HG02981 (cell line): Measurements from ENCODE around the gene FGF6.

Experiments used
- ATAC-seq: cut with Tn5 transposase; IDR thresholded peaks from one replicate; pipeline ENCODE4 v1.9.1; 2021; ENCODE audit warnings: mild to moderate bottlenecking, moderate library complexity; ENCODE audit not compliant: unreplicated experiment

The FGF6 gene

GRCh38 chr12:4448371-4448940, 2.8 kb upstream of the FGF6 start:
- ATAC-seq, result no peak

GRCh38 chr12:4447151-4447550, 1.5 kb upstream of the FGF6 start:
- no peak for ATAC-seq

GRCh38 chr12:4446335-4446734, 720 bp upstream of the FGF6 start:
- no peak for ATAC-seq

- ATAC-seq, result no peak
These were observed 1.6 kb downstream of the FGF6 start for GRCh38 chr12:4444031-4444430.

GRCh38 chr12:4443616-4444015, 2.0 kb downstream of the FGF6 start:
- no peak for ATAC-seq

GRCh38 chr12:4441355-4442335, 4.0 kb downstream of the FGF6 start:
- ATAC-seq, result no peak

- ATAC-seq, result no peak
These were observed 5.3 kb downstream of the FGF6 start for GRCh38 chr12:4440187-4440941.

- ATAC-seq, result no peak
These were observed 5.9 kb downstream of the FGF6 start for GRCh38 chr12:4439736-4440135.

- ATAC-seq, result no peak
These were observed 6.6 kb downstream of the FGF6 start for GRCh38 chr12:4438834-4439596.

- ATAC-seq, result no peak
These were observed 10.1 kb downstream of the FGF6 start for GRCh38 chr12:4435537-4435936.

GRCh38 chr12:4434706-4435425, 10.7 kb downstream of the FGF6 start:
- ATAC-seq, result no peak

- ATAC-seq, result no peak
These were observed 11.3 kb downstream of the FGF6 start for GRCh38 chr12:4434301-4434700.

GRCh38 chr12:4433745-4434058, 11.9 kb downstream of the FGF6 start:
- ATAC-seq, result no peak

GRCh38 chr12:4432878-4433744, 12.5 kb downstream of the FGF6 start:
- no peak for ATAC-seq

- ATAC-seq, result no peak
These were observed 13.7 kb downstream of the FGF6 start for GRCh38 chr12:4431866-4432265.

GRCh38 chr12:4431436-4431835, 14.2 kb downstream of the FGF6 start:
- no peak for ATAC-seq

- no peak for ATAC-seq
These were observed 21.2 kb downstream of the FGF6 start for GRCh38 chr12:4424422-4424821.

GRCh38 chr12:4423528-4424195, 22.0 kb downstream of the FGF6 start:
- ATAC-seq, result no peak

- no peak for ATAC-seq
These were observed 22.6 kb downstream of the FGF6 start for GRCh38 chr12:4422985-4423384.
